ENCODE data around the gene FADD. TPM values are rescaled to one million over a fixed set of nuclear protein-coding genes. Genes with fewer than 3 reads are reported as not detected.

Gene FADD
- polyA plus RNA-seq, 3 donors, result 5.4 to 9.5 (median 7.7) TPM

DNA sequence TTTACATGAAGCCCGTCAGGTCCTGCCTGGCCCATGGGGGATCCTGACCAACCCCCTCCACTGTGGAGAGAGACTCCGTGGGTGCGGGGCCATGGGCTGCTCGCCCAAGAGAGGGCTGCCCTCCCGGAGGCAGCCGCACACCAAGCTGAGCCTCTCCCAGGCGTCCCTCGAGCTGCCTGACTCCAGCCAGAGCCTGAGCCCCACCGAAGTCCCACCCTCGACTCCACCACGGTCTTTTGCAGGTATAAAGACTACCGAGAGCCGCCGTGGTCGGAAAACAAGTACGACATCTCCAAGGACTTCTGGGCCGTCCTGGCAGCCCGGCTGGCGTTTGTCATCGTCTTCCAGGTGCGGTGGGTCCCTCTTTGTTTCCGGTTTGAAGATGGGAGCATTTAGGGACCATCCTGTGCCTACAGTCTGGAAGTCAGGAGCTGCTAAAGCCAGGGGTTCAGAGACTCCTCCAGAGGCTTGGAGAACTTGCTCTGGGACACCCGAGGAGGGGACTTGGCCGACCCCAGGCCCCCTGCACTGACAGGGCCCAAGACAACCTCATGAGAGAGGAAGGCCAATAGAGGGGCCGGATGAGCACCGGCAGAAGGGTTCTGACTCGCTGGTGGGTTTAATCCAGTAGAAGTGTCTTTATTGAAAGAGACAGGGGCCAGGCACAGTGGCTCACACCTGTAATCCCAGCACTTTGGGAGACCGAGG is 17.6 kb upstream of the FADD start:
- H3K36me3 ChIP-seq (replicated peaks in 1 of 2; ENCODE audit: control insufficient read depth in 1 of 2, insufficient read depth in 2 of 2, low read length in 2 of 2), result no peaks in the 10 kb centered on the region
- Mint-ChIP-seq H3K9me3 (peaks cover 0 to 2% (median 0%) of the 10 kb centered on the region in 7 donors), H3K36me3 (no peaks in the 10 kb centered on the region), H3K27ac (no peak overlapping the region), H3K4me3 (no peak overlapping the region), H3K4me1 (no peaks in the 10 kb centered on the region), H3K27me3 (ENCODE audit: low read depth in 3 of 3) (peaks cover 5 to 15% (median 11%) of the 10 kb centered on the region in 3 donors)
- H3K4me3 ChIP-seq (replicated peaks in 1 of 3; ENCODE audit: low read depth in 2 of 3, low read length in 3 of 3), result no peak overlapping the region
- H3K9ac ChIP-seq (ENCODE audit: insufficient read depth, low read length, poor library complexity, severe bottlenecking), result no peak overlapping the region
- WGBS (ENCODE audit: insufficient coverage), result 93% methylated on average over 26 of the region's 28 CpGs
- no peak overlapping the region for H3K27ac ChIP-seq (ENCODE audit: low read depth in 1 of 2, low read length in 2 of 2)
- H3K9me3 ChIP-seq (replicated peaks in 1 of 2; ENCODE audit: control insufficient read depth in 1 of 2, insufficient read depth in 1 of 2, low read length in 2 of 2), result no peaks in the 10 kb centered on the region
- TF ChIP-seq, protein P1, sequence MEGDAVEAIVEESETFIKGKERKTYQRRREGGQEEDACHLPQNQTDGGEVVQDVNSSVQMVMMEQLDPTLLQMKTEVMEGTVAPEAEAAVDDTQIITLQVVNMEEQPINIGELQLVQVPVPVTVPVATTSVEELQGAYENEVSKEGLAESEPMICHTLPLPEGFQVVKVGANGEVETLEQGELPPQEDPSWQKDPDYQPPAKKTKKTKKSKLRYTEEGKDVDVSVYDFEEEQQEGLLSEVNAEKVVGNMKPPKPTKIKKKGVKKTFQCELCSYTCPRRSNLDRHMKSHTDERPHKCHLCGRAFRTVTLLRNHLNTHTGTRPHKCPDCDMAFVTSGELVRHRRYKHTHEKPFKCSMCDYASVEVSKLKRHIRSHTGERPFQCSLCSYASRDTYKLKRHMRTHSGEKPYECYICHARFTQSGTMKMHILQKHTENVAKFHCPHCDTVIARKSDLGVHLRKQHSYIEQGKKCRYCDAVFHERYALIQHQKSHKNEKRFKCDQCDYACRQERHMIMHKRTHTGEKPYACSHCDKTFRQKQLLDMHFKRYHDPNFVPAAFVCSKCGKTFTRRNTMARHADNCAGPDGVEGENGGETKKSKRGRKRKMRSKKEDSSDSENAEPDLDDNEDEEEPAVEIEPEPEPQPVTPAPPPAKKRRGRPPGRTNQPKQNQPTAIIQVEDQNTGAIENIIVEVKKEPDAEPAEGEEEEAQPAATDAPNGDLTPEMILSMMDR (IDR thresholded peaks at IDR 0.05), result no peak
- no peak overlapping the region for H2AFZ ChIP-seq (ENCODE audit: insufficient read depth, low read depth, low read length, poor library complexity, severe bottlenecking)
- no peaks in the 10 kb centered on the region for H3K27me3 ChIP-seq (ENCODE audit: control insufficient read depth in 2 of 2, insufficient read depth in 2 of 2, low read length in 2 of 2)
- no peak for DNase-seq
- no peaks in the 10 kb centered on the region for H3K79me2 ChIP-seq (ENCODE audit: insufficient read depth, low read length)
- H4K20me1 ChIP-seq (ENCODE audit: insufficient read depth, low read length), result no peaks in the 10 kb centered on the region
- H3K4me2 ChIP-seq (replicated peaks; ENCODE audit: extremely low read depth, low read length, poor library complexity, severe bottlenecking), result no peak overlapping the region
- intact Hi-C loops (cut with micrococcal nuclease), result no loop called here
- no peaks in the 10 kb centered on the region for H3K4me1 ChIP-seq (ENCODE audit: control insufficient read depth in 1 of 2, insufficient read depth in 2 of 2, low read length in 2 of 2)

DNA sequence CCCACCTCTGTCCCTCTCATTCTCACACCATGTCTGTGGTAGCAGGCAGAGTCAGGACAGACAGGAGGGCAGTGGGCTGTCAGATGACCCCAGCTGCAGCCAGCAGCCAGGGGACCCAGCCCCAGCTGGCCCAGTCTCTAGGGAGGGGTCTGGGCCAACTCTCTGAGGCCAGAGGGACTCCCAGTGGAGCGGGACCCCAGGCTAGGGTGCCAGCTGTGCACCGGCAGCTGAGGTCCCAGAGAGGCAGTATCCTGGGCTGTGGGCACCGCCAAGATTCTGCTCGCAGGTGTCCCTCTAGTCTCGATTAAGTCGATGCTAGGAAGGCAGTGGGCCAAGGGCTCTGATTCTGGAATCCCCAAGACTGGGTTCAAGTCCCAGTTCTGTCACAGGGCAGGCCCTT is 16.7 kb upstream of the FADD start:
- no peak for DNase-seq
- H3K27ac Mint-ChIP-seq, result no peak overlapping the region
- peaks cover 2% of the 10 kb centered on the region for H3K4me1 Mint-ChIP-seq
- H3K36me3 Mint-ChIP-seq, result no peaks in the 10 kb centered on the region
- Histone ChIP-seq H3K27me3 (ENCODE audit: control insufficient read depth in 2 of 2, insufficient read depth in 2 of 2, low read length in 2 of 2) (no peaks in the 10 kb centered on the region), H2AFZ (ENCODE audit: insufficient read depth, low read depth, low read length, poor library complexity, severe bottlenecking) (no peak overlapping the region), H4K20me1 (ENCODE audit: insufficient read depth, low read length) (no peaks in the 10 kb centered on the region), H3K9ac (ENCODE audit: insufficient read depth, low read length, poor library complexity, severe bottlenecking) (no peak overlapping the region), H3K27ac (ENCODE audit: low read depth in 1 of 2, low read length in 2 of 2) (no peak overlapping the region), H3K4me3 (replicated peaks in 1 of 3; ENCODE audit: low read depth in 2 of 3, low read length in 3 of 3) (no peak overlapping the region), H3K4me1 (ENCODE audit: control insufficient read depth in 1 of 2, insufficient read depth in 2 of 2, low read length in 2 of 2) (no peaks in the 10 kb centered on the region), H3K36me3 (replicated peaks in 1 of 2; ENCODE audit: control insufficient read depth in 1 of 2, insufficient read depth in 2 of 2, low read length in 2 of 2) (no peaks in the 10 kb centered on the region), H3K9me3 (replicated peaks in 1 of 2; ENCODE audit: control insufficient read depth in 1 of 2, insufficient read depth in 1 of 2, low read length in 2 of 2) (no peaks in the 10 kb centered on the region), H3K4me2 (replicated peaks; ENCODE audit: extremely low read depth, low read length, poor library complexity, severe bottlenecking) (no peak overlapping the region), H3K79me2 (ENCODE audit: insufficient read depth, low read length) (no peaks in the 10 kb centered on the region)
- peaks cover 0 to 3% (median 0%) of the 10 kb centered on the region in 7 donors for H3K9me3 Mint-ChIP-seq
- H3K4me3 Mint-ChIP-seq, result no peak overlapping the region
- intact Hi-C loops (cut with micrococcal nuclease), result no loop called here
- WGBS (ENCODE audit: insufficient coverage), result 94% methylated on average over 6 of the region's 6 CpGs
- H3K27me3 Mint-ChIP-seq (ENCODE audit: low read depth in 3 of 3), result peaks cover 11 to 15% (median 12%) of the 10 kb centered on the region in 3 donors
- TF ChIP-seq, protein P1 (IDR thresholded peaks at IDR 0.05), result no peak
